Mucosa of descending colon (tissue), 3 donors: ENCODE data around the gene CELF4. TPM values are rescaled to one million over a fixed set of nuclear protein-coding genes. Genes with fewer than 3 reads are reported as not detected.
A peak's percentile ranks its signal among the peaks of the same experiment; 100 is the strongest.

Experiments used
- ATAC-seq: fragments of 200-7000 bp; cut with Tn5 transposase; one replicate; pipeline ENCODE4 v1.9.1; 2020; ENCODE audit warnings: mild to moderate bottlenecking, moderate library complexity
- DNase-seq, 3 donors: peaks; one replicate each; pipeline ENCODE4 v3.0.0-alpha.2; 2020
- H3K36me3 ChIP-seq: fragments of 200-600 bp; one replicate; pipeline ENCODE4 v1.8.0; 2021; ENCODE audit warnings: low read depth, mild to moderate bottlenecking
- H3K4me1 ChIP-seq: fragments of 200-600 bp; one replicate; pipeline ENCODE4 v1.8.0; 2021; ENCODE audit warnings: low read depth, mild to moderate bottlenecking
- H3K4me3 ChIP-seq: fragments of 200-600 bp; one replicate; pipeline ENCODE4 v1.8.0; 2021; ENCODE audit warnings: mild to moderate bottlenecking
- H3K9me3 ChIP-seq: fragments of 200-600 bp; one replicate; pipeline ENCODE4 v1.8.0; 2021; ENCODE audit warnings: mild to moderate bottlenecking
- CTCF ChIP-seq: fragments of 200-600 bp; IDR thresholded peaks from one replicate; pipeline ENCODE4 v1.8.0; 2022; ENCODE audit warnings: antibody characterized with exemption, mild to moderate bottlenecking
- intact Hi-C, 2 donors: fragments of 100-400 bp; cut with DNase I in 1 of 2; cut with micrococcal nuclease in 1 of 2; formaldehyde crosslinking; loops; one replicate each; pipeline versions ENCODE4 v1.11.0 to v1.11.1; 2022; cut with DNase I, micrococcal nuclease
- total RNA-seq, 3 donors: library from RNA; stranded (reverse); fragmentation: NEBNext Ultra II Directional in 2 of 3; extraction: Animal tissue kit (Norgen Biotek cat#: 25700) in 2 of 3; gene quantifications; one replicate each; pipeline versions ENCODE4 v1.2.1 to v1.2.4, GENCODE V29; 2021 to 2023
- donor health status: DM: no; HTN: no; CAD: no; lungs with moderate emphysema.
- donor health status: DM: no; HTN: no; CAD: no.
- donor health status: DM: no; HTN: yes; CAD: no.

Gene CELF4
- total RNA-seq, 3 donors from 2014 or later, result 0.32 to 4.4 (median 0.72) TPM

- H3K9me3 ChIP-seq, result no peaks in the 10 kb centered on the region
- DNase-seq, result no peak
- ATAC-seq, result peak; percentile 26
- intact Hi-C loops, result no loop called here
- peaks cover 7% of the 10 kb centered on the region for H3K4me1 ChIP-seq
- no peaks in the 10 kb centered on the region for H3K36me3 ChIP-seq
- TF ChIP-seq CTCF, result no peak
- H3K4me3 ChIP-seq, result no peak overlapping the region
Observed at GRCh38 chr18:37254236-37254754, 311.3 kb downstream of the CELF4 start.

GRCh38 chr18:37253394-37254235 is 312.0 kb downstream of the CELF4 start:
- no peaks in the 10 kb centered on the region for H3K36me3 ChIP-seq
- no peak for TF ChIP-seq CTCF
- no peak overlapping the region for H3K4me3 ChIP-seq
- ATAC-seq (peak; percentile 20), DNase-seq (peak in 1 of 3 donors; percentile 35)
- H3K9me3 ChIP-seq, result no peaks in the 10 kb centered on the region
- intact Hi-C loops, result no loop called here
- H3K4me1 ChIP-seq, result peaks cover 7% of the 10 kb centered on the region

GRCh38 chr18:37252854-37253393 is 312.7 kb downstream of the CELF4 start:
- intact Hi-C loops, result no loop called here
- H3K4me1 ChIP-seq, result peaks cover 7% of the 10 kb centered on the region
- no peak for DNase-seq
- no peaks in the 10 kb centered on the region for H3K36me3 ChIP-seq
- H3K9me3 ChIP-seq, result no peaks in the 10 kb centered on the region
- TF ChIP-seq CTCF, result no peak
- H3K4me3 ChIP-seq, result no peak overlapping the region
- no peak for ATAC-seq

GRCh38 chr18:37252342-37252741 is 313.3 kb downstream of the CELF4 start:
- no peak overlapping the region for H3K4me3 ChIP-seq
- no peaks in the 10 kb centered on the region for H3K9me3 ChIP-seq
- no peaks in the 10 kb centered on the region for H3K36me3 ChIP-seq
- peaks cover 7% of the 10 kb centered on the region for H3K4me1 ChIP-seq
- intact Hi-C loops, result no loop called here
- no peak for ATAC-seq
- no peak for TF ChIP-seq CTCF
- no peak for DNase-seq

- TF ChIP-seq CTCF, result no peak
- intact Hi-C loops, result no loop called here
- no peak for DNase-seq
- Histone ChIP-seq H3K36me3 (no peaks in the 10 kb centered on the region), H3K9me3 (no peaks in the 10 kb centered on the region), H3K4me3 (no peak overlapping the region), H3K4me1 (peaks cover 7% of the 10 kb centered on the region)
- no peak for ATAC-seq
Observed at GRCh38 chr18:37251679-37252078, 313.9 kb downstream of the CELF4 start.
